Activated T-helper 9 cell treated with anti-CD3 and anti-CD28 coated beads, Interleukin-2, amount 50 U/mL, for 16 hours (primary cell): Measurements from ENCODE around the gene DCP1B.
"Not testable (repeated sequence)": the region's sequence is repeated elsewhere in the genome, so short reads cannot be mapped to it uniquely, and the experiment has no call there.

ENCODE experiments used
- DNase-seq: peaks from one replicate; pipeline ENCODE4 v3.0.0-alpha.2; 2020; ENCODE audit warnings: low read depth

The DCP1B gene

DNA sequence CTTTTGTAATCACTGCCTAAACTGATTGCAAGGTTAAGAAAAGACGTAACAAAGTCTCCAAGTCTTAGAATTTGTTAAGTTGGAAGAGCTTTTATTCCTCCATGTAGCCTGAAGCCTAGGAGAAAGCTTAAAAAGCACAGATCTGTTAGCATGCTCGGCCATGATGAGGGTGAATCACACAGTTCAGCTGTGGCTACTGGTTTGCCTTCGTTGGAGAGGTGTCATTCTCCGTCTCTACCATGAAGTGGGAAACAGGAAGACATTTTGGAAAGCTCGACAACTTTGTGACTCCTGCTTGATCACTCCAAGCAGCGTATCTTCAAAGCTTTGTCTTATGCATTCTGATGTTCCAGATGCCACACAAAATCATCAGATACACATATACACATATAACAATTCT, 27.1 kb downstream of the DCP1B start:
- DNase-seq = no peak

DNA sequence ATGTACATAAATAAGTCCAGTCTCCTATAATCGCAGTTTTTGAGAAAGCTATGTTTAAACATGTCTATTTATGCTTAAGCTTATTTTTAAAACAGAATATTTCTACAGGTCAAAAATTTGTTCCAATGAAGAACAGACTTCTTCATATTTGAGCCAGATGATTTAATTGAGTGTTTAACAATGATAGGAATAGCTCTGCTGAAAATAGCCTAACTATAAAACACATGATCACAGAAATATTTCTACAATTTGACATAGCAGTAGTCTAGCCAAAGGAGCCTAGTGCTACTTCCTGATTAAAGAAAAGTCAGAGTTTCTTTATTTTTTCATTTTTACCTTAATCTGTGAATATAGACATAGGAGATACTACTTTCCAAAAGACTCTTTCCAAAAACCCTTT, 29.4 kb downstream of the DCP1B start:
- DNase-seq = no peak

DNA sequence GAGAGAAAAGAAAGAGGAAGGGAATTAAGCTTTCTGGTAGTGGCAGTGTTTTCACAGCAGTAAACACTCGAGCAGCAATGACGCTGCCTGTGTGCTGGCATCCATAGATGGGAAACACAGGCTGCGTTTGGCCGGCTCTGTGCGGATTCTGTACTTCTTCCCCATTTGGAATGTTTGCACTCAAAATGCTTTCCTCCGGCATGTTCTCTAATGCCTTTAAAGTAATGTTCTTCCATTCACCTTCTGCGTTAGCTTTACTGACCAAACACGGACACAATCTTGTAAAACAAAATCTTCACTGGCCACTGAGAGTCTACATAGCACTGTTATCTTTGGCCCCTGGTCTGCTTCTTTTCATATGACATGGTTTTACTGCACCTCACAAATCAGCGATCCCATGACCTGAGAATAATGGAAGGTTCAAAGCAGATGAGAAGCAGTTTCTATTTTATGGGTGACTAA, 31.4 kb downstream of the DCP1B start:
- DNase-seq = no peak

DNA sequence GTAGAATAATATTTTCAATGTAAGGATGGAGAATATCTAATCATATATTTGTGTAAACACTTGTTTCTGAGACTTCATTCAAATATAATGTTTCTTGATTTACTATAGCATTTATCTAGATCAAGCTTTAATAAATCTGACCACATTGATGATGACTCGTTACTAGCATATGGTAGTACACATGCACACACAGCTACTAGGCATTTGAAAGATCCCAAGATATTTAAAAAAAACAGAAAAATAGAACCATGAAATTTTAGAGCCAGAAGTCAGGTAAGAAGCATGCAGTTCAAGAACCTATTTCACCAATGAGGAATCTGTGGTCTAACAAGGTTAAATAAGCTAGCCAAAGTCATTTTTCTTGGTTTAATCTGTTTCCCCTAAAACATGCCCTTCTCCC, 32.0 kb downstream of the DCP1B start:
- DNase-seq = no peak

DNA sequence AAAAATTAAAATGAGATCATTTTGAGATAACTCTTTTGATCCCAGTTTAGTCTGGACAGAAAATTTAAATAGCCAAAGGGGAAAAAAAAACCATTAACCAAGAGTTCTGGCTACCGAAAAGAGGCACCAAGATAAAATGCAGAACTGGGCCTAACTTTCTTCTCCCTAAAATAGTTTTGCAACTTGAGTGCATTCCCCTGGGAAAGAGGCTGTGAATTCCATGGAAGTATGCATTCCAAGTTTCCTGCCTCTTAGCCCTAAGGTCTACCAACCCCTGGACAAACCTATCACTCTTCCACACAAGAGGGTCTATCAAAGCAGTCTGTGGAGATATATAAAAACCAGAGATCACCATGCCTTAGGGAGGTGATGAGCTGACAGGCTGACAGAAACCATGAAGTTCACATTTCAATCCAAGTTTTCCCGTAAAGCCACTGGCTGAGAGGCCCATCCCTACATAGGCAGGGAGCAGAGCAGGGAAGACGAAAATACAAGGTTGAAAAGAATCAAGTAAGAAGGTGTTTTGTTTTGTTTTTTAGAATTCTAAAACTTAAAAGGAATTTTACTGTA, 33.8 kb downstream of the DCP1B start:
- no peak for DNase-seq

DNA sequence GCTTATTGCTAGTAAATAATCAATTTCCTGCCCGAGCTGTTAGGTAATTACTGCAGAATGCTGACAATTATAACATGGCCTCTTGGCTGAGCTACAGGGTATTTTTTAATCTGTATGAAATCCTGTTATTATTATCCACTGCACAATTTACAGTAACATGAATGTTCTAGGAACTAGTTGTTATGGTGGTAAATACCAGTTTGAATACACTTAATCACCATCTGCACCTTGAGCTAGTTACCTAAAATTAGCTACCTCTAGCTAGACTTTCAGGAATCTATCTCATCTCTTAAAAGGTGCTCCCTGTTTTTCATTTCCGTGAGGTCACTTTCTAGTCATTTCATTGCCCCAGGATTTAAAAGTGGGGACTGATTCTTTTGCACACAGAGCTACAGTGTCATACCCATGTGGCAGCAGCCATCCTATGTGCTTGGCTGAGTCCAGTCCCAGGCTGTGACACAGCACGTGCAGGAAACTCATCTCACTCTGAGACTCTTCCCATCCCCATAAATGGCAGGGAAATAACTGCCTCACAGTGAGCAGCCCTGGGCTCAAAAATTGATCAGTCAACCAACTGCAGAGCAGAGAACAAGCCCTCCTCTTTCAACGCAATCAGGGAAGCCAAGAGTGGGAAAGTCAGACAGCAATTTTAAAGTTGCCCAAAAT, 37.6 kb downstream of the DCP1B start:
- no peak for DNase-seq

DNA sequence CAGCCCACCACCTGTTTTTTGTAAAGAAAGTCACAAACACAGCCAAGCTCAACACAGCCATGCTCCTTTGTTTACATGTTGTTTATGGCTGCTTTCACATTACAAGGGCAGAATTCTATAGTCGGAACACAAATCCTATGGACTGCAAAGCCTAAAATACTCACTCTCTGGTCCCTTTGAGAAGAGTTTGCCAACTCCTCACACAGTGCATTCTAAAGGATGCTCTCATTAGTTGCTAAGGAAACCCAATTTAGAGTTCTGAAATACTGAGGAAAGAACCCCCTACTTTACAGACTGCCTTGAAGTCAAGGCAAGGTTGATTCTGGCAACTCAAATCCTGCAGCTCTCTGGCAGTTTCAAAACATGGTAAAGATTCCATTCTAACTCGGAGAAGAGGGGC, 38.3 kb downstream of the DCP1B start:
- DNase-seq = no peak

DNA sequence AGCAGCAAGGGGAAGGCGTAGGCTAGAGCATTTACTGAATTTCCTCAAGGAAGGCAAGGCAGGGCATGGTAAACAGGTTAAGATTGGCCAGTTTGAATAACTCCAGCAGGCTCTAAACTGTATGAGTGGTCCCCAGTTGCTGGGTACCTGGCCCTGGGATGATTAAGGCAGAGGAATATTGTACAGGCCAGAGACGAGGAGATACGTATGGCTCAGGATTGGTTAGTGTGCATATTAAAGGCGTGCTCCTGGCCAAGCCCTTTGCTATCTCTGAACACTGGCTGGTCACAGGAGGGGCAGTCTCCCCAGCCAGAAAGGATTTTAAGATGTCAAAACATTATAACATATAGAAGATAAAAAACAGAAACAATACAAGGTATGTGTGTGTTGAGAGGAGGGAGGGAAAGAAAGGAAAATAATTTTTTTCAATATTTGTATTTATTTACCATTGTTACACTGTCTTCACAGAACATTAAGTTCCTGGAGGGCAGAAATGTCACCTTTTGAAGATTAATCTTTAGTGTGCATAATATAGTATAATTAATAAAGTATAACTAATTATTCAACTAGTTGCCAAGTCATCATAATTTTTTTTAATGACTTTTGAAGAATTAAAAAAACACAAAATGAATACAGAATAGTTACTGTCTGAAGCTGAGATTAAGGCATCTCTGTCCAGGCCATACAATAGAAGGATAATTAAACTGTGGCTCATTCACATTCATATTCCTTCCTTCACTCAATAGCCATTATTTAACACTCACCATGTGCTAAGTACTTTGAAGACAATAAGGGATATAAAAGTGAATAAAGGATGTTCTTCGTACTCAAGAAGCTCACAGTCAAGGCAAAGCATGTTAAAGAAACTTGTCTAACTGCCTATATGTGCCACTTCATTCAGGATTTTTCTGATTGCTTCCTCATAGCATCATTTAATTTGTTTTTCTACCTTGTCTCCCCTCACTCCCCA, 41.9 kb downstream of the DCP1B start:
- DNase-seq = no peak

DNA sequence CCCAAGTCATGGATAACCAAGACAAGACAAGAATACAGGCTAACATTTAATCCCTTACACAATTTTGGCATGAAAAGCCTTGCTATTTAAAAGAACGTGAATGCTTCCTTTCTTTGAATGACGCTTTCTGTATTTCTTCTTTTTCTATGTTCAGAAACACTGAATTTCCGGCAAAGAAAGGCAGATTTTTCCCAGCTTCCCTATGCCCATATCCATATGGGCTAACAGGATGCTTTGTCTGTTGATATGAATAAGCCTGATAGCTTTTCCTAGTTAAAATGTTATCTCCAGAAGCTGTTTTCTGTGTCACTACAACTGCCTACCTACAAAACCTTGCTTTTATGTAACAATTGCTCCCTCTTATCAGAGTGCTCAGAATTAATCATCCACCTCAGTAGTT, 47.5 kb downstream of the DCP1B start:
- DNase-seq = no peak

DNA sequence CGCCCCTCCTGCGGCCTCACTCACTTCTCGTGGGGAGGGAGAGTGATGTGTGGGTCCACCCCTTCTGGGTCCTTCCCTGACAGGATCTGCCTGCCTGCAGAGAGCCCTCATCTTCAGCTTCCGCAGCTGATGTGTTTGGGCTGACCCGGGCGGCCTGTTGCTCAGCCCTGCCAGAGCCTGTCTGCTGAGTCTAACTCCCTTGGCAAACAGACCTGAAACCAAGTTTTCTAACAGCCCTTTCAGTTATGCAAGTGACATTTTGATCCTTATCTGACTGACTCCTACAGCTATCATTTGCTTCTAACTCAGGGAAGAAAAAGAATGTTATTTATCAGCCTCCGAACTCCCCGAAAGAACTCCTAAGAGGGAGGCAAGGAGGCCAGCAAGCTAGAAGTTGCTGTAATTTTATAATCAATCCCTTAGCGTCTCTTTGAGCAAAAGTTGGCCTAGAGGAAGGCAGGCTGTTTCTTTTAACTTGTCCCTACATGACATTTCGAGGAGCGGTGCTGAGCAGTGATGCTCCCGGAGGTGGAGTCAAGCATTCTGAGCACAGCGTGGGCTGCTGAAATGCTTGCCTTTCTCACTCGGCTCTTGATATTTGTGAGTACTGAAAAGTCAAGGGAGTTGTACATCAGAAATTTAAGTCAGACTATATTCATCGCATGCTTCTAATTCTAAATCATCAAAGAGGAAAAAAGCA, 54.3 kb downstream of the DCP1B start:
- no peak for DNase-seq

DNA sequence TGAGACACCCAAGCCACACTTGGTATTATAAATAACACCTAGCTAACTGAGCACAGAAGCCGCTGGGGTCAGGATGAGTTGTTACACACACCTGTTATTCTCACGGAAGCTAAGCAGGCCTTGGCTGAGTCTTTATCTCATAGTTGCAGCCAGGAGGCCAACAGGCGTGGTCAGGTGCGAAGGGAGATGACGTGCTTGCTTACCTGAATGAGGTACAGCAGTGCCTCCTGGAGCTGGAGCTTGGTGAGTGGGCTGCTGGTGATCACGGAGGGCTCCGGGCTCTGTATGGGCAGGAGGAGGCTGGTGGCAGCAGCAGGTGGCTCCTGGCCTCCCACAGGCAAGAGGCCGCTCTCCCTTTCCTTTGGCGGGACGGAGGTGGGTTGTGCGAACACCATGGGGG, 55.4 kb downstream of the DCP1B start:
- DNase-seq = no peak

DNA sequence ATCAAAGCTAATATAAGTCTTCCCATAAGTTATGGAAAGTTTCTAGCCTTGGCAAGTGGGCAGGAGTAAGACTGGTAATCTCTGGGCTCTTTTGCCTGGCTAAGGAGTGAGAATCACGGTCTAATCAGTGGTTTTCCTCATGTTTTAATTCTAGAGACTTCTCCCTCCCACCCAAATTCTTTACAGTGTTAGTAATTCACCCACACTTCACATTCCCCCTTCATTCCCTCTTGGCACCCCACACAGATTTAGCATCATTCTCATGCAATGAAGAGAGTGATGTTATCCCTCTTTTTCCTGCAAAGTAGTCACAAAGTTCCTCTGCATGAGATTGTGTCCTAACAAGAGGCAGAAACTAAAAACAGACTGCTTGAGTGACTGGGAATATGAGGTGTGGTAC, 57.2 kb downstream of the DCP1B start:
- DNase-seq = no peak

DNA sequence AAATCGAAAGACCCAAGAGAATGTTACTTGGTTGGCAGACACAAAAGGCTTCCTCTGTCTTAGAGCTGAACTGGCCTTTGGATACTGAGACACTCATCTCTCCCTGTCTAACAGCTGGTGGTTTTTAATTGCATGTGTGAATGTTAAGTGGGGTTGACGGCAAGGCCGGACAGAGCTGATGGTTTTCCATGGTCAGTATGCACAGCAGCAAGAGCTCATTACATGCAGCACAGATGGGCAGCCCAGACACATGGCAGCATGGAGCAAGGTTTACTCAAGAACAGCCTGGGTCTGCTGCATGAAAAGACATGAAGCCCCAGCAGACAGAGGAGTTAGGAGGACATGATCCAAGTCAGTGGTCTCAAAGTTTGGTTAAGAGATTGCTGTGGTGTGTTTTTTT, 58.0 kb downstream of the DCP1B start:
- DNase-seq = no peak

DNA sequence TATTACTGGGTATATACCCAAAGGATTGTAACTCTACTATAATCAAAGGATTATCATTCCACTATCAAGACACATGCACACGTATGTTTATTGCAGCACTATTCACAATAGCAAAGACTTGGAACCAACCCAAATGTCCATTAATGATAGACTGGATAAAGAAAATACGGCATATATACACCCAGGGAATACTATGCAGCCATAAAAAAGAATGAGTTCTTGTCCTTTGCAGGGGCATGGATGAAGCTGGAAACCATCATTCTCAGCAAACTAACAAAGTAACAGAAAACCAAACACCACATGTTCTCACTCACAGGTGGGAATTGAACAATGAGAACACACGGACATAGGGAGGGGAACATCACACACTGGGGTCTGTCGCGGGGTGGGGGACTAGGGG, 58.8 kb downstream of the DCP1B start:
- DNase-seq = not testable (repeated sequence)

DNA sequence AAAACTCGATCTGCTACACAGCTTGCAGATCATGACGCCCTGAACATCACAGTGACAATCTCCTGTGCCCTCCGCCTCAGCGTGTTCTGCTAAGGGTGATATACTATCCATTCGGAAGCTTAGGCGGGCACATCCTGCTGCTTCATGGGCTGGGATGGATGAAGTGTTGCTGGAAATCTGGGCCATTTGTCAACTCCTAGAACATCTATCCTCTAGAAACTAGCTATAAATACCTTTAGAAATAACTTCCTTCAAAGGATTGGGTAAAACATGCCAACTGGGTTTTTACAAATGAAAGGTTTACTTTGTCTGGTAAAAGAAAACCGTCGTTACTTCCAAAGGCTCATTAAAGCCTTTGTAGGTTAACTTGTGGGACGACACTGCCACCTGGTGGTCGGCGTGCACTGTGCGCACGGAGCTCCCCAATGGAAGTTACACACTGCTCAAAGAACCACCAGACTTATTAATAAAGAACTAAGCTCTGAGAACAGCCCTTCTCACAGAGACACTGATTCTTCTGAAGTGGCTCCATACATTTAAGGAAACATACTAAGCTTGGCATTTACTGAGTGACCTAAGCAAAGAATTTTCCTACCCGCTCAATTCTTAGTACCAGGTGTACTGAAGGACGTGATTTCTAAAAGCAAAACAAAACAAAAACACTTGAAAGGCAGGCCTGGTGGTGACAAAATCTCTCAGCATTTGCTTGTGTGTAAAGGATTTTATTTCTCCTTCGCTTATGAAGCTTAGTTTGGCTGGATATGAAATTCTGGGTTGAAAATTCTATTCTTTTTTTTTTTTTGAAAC, 64.3 kb downstream of the DCP1B start:
- peak; percentile 81 for DNase-seq

DNA sequence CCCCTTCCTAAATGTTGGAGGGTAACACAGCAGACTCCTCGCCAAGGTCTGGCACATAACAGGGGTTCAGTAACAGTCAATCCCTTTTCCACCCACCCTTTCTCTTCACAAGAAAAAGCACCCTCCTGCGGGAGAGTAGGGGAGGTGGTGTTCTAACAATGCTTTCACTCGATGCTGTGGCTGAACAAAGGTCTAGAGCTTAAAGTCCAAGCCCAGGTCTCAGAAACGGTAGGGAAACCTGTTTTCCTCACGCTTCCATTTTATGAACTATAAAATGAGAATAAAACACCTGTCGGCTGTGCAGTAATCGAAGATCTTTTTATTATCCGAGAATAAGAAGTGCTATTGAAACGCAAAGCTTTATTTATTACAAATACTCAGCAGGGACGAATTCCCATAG, 64.9 kb downstream of the DCP1B start:
- no peak for DNase-seq

DNA sequence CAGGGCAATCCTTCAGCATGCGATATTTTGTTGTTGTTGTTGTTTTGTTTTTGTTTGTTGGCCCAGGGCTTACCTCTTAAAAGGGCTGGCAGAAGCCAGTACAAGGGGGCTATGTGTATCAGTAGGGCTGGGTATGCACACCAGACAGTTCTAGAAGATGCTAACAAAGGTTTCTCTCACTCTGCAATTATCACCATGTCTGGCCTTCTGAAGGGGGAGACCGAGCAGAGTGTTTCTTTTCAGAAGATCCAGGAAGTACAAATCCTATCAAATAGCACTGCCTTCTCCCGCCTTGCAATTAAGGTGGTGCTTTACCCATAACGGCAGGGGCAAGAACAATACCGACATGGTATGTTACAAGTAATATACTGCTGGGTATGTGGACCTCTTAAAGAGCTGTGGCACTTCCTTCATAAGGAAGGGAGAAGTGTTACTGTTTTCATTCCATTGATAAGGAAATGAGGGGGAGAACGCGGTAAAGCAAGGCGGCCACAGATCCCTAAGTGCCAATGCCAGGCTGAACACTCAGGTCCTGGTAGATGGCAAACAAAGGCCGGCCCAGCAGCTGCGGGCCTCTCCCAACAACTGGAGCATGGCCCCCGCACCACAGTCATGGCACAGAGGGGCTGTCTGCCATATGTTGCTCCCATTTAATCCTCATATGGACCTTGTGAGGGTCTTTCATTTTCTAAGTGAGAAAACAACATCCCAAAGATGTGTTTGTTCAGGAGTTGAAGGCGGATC, 66.6 kb downstream of the DCP1B start:
- DNase-seq = no peak

DNA sequence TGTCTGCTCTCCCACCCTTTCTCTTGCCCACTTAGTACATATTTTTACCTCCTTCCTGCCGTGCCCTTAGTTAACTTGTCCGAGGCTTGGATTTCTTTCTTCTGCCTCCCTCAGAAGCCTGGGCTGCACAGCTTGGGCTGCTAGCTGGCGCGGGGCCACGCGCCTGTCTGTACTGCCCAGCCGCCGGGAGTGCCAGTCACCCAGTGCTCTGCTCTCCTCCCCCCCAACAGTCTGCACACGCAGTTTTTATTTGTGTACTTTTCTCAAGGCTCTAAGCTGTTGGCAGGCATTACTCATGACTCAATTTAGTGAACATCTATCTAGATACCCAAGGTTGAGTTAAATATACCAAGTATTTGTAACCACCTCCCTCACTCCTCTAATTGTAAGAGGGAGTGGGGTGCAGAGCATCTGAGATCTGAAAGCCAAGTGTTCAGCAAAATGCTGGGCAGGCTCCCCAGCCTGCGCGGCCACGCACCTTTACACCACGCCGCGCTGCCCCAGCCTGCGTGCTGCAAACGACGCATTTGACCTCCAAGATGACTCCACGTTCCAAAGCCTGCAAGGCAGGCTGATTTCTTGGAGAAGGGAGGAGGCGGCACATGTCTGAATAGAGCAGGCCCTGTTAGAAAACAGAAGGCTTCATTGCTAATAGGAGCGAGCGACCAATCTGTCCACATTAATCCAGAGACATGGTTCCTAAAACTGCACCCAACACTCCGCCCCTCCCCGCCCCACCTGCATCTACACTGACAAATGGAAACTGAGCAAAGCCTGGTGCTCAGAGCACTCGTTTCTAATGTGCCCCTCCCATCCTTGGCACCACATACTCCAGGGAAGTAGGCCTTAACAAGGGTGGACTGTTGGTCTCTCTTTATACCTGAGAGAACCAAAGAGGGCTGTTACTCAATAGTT, 67.6 kb downstream of the DCP1B start:
- DNase-seq = no peak

DNA sequence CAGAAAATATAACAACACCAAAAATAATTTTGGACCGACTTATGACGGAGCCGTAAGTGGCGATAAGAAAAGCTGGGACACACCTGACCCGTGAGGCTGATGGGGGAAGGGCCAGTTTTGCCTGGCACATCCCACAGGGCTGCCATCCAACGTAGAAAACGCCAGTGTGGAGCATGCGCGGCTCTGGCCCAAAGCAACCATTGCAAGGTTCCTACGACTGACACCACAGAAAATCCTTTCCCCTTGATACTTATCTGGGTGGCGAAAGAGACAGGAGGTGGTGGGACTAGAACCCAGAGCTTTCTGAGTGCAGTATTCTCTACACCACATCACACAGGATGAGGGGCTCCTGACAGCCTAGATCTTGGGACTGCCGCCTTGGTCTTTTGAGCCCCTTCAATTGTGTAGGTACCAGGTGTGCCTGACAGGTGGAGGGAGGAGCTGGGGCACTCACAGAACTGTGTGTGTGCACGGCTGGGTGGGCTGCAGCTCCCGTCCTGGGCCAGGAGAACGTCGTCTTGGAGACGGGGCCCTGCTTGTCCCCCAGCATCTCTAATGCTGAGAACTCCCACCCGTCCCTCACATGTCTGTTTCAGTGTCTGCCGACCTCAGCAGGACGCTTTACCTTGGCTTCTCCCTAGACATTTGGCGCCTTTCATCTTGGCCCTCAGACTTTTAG, 68.4 kb downstream of the DCP1B start:
- DNase-seq = no peak
